A549 (cell line): ENCODE data around the gene TMEM87B. TPM values are rescaled to one million over a fixed set of nuclear protein-coding genes. Genes with fewer than 3 reads are reported as not detected.

Experiments
- ATAC-seq, 2 experiments: fragments of 200-7000 bp in 1 of 2; fragments of >200 bp in 1 of 2; cut with Nextera tagmentation in 1 of 2; cut with Tn5 transposase in 1 of 2; 3 replicates each; pipeline versions ENCODE4 v1.8.0 to v1.9.1; 2018 to 2020; ENCODE audit warnings: mild to moderate bottlenecking in 1 of 2, moderate library complexity in 1 of 2
- CTCF ChIA-PET: fragments of 300-600 bp; sonication (Branson Sonifier 250); formaldehyde crosslinking; extraction: SDS; loops from one replicate; lab custom pipeline; 2021; ENCODE audit warnings: antibody characterized with exemption, inconsistent platforms; lab: Yijun Ruan, JAX
- POLR2A ChIA-PET: fragments of 350-600 bp; formaldehyde crosslinking; extraction: SDS; loops from one replicate; lab custom pipeline; 2021; ENCODE audit warnings: antibody characterized with exemption, inconsistent platforms; lab: Yijun Ruan, JAX
- DNase-seq, 2 experiments: peaks; one replicate each; pipeline versions ENCODE4 v3.0.0 to v3.0.0-alpha.2; 2011 to 2016; ENCODE audit warnings: low read depth in 1 of 2, low spot score in 1 of 2
- FAIRE-seq: peaks from 2 replicates; lab custom pipeline; 2011; peaks lifted over from hg19 to GRCh38; lab: Jason Lieb, UNC
- H3K27ac ChIP-seq, 2 experiments: fragments of >200 bp; sonication (Bioruptor Twin); formaldehyde crosslinking; 3 replicates each; pipeline ENCODE4 v1.5.1; 2016 to 2017
- H3K4me1 ChIP-seq: fragments of >200 bp; sonication (Bioruptor Twin); formaldehyde crosslinking; 3 replicates; pipeline ENCODE4 v1.6.1; 2016
- H3K4me2 ChIP-seq: fragments of >200 bp; sonication (Bioruptor Twin); formaldehyde crosslinking; 3 replicates; pipeline ENCODE4 v1.6.1; 2016
- H3K4me3 ChIP-seq: fragments of >200 bp; sonication (Bioruptor Twin); formaldehyde crosslinking; 3 replicates; pipeline ENCODE4 v1.5.1; 2016
- H3K9me3 ChIP-seq: fragments of >200 bp; sonication (Bioruptor Twin); formaldehyde crosslinking; 3 replicates; pipeline ENCODE4 v1.6.1; 2016
- BHLHE40 ChIP-seq: IDR thresholded peaks from 2 replicates; pipeline ENCODE4 v1.6.1; 2012; ENCODE audit warnings: low read depth, low read length, inconsistent platforms
- CBX8 ChIP-seq: fragments of 200-600 bp; sonication (generic); IDR thresholded peaks from 2 replicates; pipeline ENCODE4 v1.6.1; 2016
- CEBPB ChIP-seq, 2 experiments: fragments of >200 bp in 1 of 2; sonication (Bioruptor Twin) in 1 of 2; formaldehyde crosslinking in 1 of 2; IDR thresholded peaks; 2 replicates each; pipeline ENCODE4 v1.6.1; 2012 to 2016
- EHMT2 ChIP-seq: fragments of 200-600 bp; sonication (generic); IDR thresholded peaks from 2 replicates; pipeline ENCODE4 v1.6.1; 2016; ENCODE audit warnings: antibody characterized with exemption, low read depth, mild to moderate bottlenecking, moderate library complexity
- FOSB ChIP-seq: fragments of 250-450 bp; sonication (Bioruptor Pico); IDR thresholded peaks from 2 replicates; pipeline ENCODE4 v1.5.0; 2020; ENCODE audit warnings: mild to moderate bottlenecking, moderate library complexity
- GATA3 ChIP-seq: IDR thresholded peaks from 2 replicates; pipeline ENCODE4 v1.6.1; 2012; ENCODE audit warnings: borderline replicate concordance
- HDAC2 ChIP-seq: fragments of 200-600 bp; sonication (generic); IDR thresholded peaks from 2 replicates; pipeline ENCODE4 v1.6.1; 2016
- HES2 ChIP-seq: fragments of >200 bp; sonication (Bioruptor Twin); formaldehyde crosslinking; IDR thresholded peaks from 2 replicates; pipeline ENCODE4 v1.6.1; 2016
- HMGXB4 ChIP-seq: fragments of 250-450 bp; sonication (Bioruptor Pico); IDR thresholded peaks from 2 replicates; pipeline ENCODE4 v1.5.0; 2021; ENCODE audit warnings: mild to moderate bottlenecking, moderate library complexity, borderline replicate concordance
- HOXA7 ChIP-seq: fragments of 250-450 bp; sonication (Bioruptor Pico); IDR thresholded peaks from 2 replicates; pipeline ENCODE4 v1.5.0; 2020; ENCODE audit warnings: mild to moderate bottlenecking, moderate library complexity
- HOXB5 ChIP-seq: fragments of 250-450 bp; sonication (Bioruptor Pico); IDR thresholded peaks from 2 replicates; pipeline ENCODE4 v1.5.0; 2020; ENCODE audit warnings: mild to moderate bottlenecking, moderate library complexity
- JUN ChIP-seq, 2 experiments: fragments of >200 bp; sonication (Bioruptor Twin); formaldehyde crosslinking; IDR thresholded peaks; 2 replicates in 1 of 2; 3 replicates in 1 of 2; pipeline ENCODE4 v1.6.1; 2016 to 2017
- KDM1A ChIP-seq: fragments of 200-600 bp; sonication (generic); IDR thresholded peaks from 2 replicates; pipeline ENCODE4 v1.6.1; 2016; ENCODE audit warnings: low read depth, mild to moderate bottlenecking
- MAX ChIP-seq: IDR thresholded peaks from 2 replicates; pipeline ENCODE4 v1.6.1; 2012
- MAZ ChIP-seq: fragments of 150-350 bp; IDR thresholded peaks from 2 replicates; pipeline ENCODE4 v1.6.1; 2014; ENCODE audit warnings: antibody characterized with exemption, low read depth, low read length, borderline replicate concordance
- PBX3 ChIP-seq: IDR thresholded peaks from 2 replicates; pipeline ENCODE4 v1.6.1; 2012
- POLR2AphosphoS2 ChIP-seq: conservative IDR thresholded peaks from 2 replicates; pipeline ENCODE4 v1.6.1; 2012; ENCODE audit warnings: low read length, improper control_type of control experiment, inconsistent platforms
- RAD21 ChIP-seq, 2 experiments: fragments of >200 bp in 1 of 2; sonication (Bioruptor Twin) in 1 of 2; formaldehyde crosslinking in 1 of 2; IDR thresholded peaks in 1 of 2; conservative IDR thresholded peaks in 1 of 2; 2 replicates in 1 of 2; 3 replicates in 1 of 2; pipeline ENCODE4 v1.6.1; 2012 to 2018; ENCODE audit warnings: inconsistent platforms in 1 of 2
- RARB ChIP-seq: fragments of 250-450 bp; sonication (Bioruptor Pico); IDR thresholded peaks from 2 replicates; pipeline ENCODE4 v1.8.0; 2021; ENCODE audit warnings: mild to moderate bottlenecking, moderate library complexity
- RFX5 ChIP-seq: fragments of 450-650 bp; IDR thresholded peaks from 2 replicates; pipeline ENCODE4 v1.7.1; 2014; ENCODE audit warnings: antibody characterized with exemption, mild to moderate bottlenecking, moderate library complexity
- SREBF2 ChIP-seq: fragments of 450-650 bp; IDR thresholded peaks from 2 replicates; pipeline ENCODE4 v1.6.1; 2014; ENCODE audit warnings: mild to moderate bottlenecking, moderate library complexity
- USF2 ChIP-seq: fragments of 450-650 bp; IDR thresholded peaks from 2 replicates; pipeline ENCODE4 v1.6.1; 2014; ENCODE audit warnings: antibody characterized with exemption
- ZFP36 ChIP-seq: fragments of 450-650 bp; IDR thresholded peaks from 2 replicates; pipeline ENCODE4 v1.6.1; 2014; ENCODE audit warnings: borderline replicate concordance; ENCODE audit not compliant: partially characterized antibody
- WGBS: methylation state at CpG from one replicate; pipeline ENCODE4 v1.1.6; 2017; ENCODE audit errors: missing lambda C conversion rate; 5-methylcytosine and 5-hydroxymethylcytosine counted together
- polyA plus RNA-seq, 4 experiments: library from polyadenylated mRNA; depleted of rRNA in 3 of 4; stranded (reverse); fragments of >200 nt; fragmentation: RNase III in 1 of 4; extraction: RNeasy Plus Mini Kit Qiagen cat#74134 plus additional on column Dnase treatment in 1 of 4; gene quantifications; 2 replicates in 3 of 4; 3 replicates in 1 of 4; pipeline ENCODE4 v1.2.3, GENCODE V29; 2011 to 2017

Gene TMEM87B
- polyA plus RNA-seq, 2 of the 4 experiments (the other 2 are of a cell fraction): 12.3 to 27.0 TPM

GRCh38 chr2:112165296-112165695, 110.2 kb downstream of the TMEM87B start:
- ATAC-seq (no peak), DNase-seq (no peak)
- Histone ChIP-seq H3K4me1 (no peaks in the 10 kb centered on the region), H3K9me3 (no peaks in the 10 kb centered on the region), H3K4me2 (no peak overlapping the region), H3K4me3 (no peak overlapping the region), H3K27ac (no peak overlapping the region)
- CTCF ChIA-PET: no interaction called here
- 59% methylated on average over 4 of the region's 4 CpGs for WGBS
- no peak for TF ChIP-seq HMGXB4 (CRISPR knock-in tag)
- no peak for TF ChIP-seq CEBPB (IDR thresholded peaks at IDR 0.05)
- no peak for TF ChIP-seq JUN (IDR thresholded peaks at IDR 0.05)
- TF ChIP-seq KDM1A: no peak
- TF ChIP-seq ZFP36: no peak
- no peak for TF ChIP-seq EHMT2
- no peak for TF ChIP-seq HDAC2
- no peak for TF ChIP-seq PBX3
- TF ChIP-seq RFX5: no peak
- TF ChIP-seq RARB (CRISPR knock-in tag): no peak
- TF ChIP-seq USF2: no peak
- TF ChIP-seq POLR2AphosphoS2: no peak
- TF ChIP-seq CBX8: no peak
- TF ChIP-seq HOXB5 (CRISPR knock-in tag): no peak
- TF ChIP-seq, all 56 proteins: peak for 0
- POLR2A ChIA-PET: no interaction called here
- FAIRE-seq: no peak

- WGBS: 60% methylated on average over 14 of the region's 14 CpGs
- no peak for FAIRE-seq
- H3K4me3 ChIP-seq: no peak overlapping the region
- no peak for DNase-seq
- CTCF ChIA-PET: no interaction called here
- TF ChIP-seq RAD21 (conservative IDR thresholded peaks at IDR 0.05 in 1 of 2, IDR thresholded peaks at IDR 0.05 in 1 of 2) (no peak), FOSB (CRISPR knock-in tag) (no peak), MAX (no peak), HOXA7 (CRISPR knock-in tag) (no peak), MAZ (no peak), RFX5 (no peak), USF2 (no peak), BHLHE40 (no peak), SREBF2 (no peak), GATA3 (no peak), HES2 (no peak)
- TF ChIP-seq, all 56 proteins: peak for 0
- Histone ChIP-seq H3K9me3 (no peaks in the 10 kb centered on the region), H3K4me1 (no peaks in the 10 kb centered on the region), H3K27ac (no peak overlapping the region), H3K4me2 (no peak overlapping the region)
- ATAC-seq: no peak
- POLR2A ChIA-PET: no interaction called here
These were observed 111.9 kb downstream of the TMEM87B start for GRCh38 chr2:112166806-112167499.
